HepG2 (cell line): ENCODE results near the gene PRSS27. TPM values are rescaled to one million over a fixed set of nuclear protein-coding genes. Genes with fewer than 3 reads are reported as not detected.
A peak's percentile ranks its signal among the peaks of the same experiment; 100 is the strongest.

Experiments
- ATAC-seq: fragments of 200-7000 bp; cut with Tn5 transposase; 3 replicates; pipeline ENCODE4 v1.9.1; 2020; ENCODE audit warnings: mild to moderate bottlenecking, moderate library complexity
- BruUV-seq: library from RNA; stranded (reverse); fragments of 400-500 nt; replicated peaks from 2 replicates; lab custom pipeline; 2021; lab: Mats Ljungman, UMichigan
- CTCF ChIA-PET: fragments of 300-600 bp; formaldehyde crosslinking; extraction: SDS; loops from one replicate; lab custom pipeline; 2021; ENCODE audit warnings: low total read pairs, inconsistent platforms, low intra/inter-chr PET ratio; lab: Yijun Ruan, JAX
- POLR2A ChIA-PET: fragments of 350-600 bp; sonication (Branson Sonifier 250); formaldehyde crosslinking; loops from one replicate; lab custom pipeline; 2020; ENCODE audit warnings: antibody characterized with exemption, inconsistent platforms; lab: Yijun Ruan, JAX
- DNase-seq: peaks from one replicate; pipeline ENCODE4 v3.0.0-alpha.2; 2015; ENCODE audit warnings: low spot score
- FAIRE-seq: peaks from 3 replicates; lab custom pipeline; 2011; peaks lifted over from hg19 to GRCh38; lab: Jason Lieb, UNC
- H2AFZ ChIP-seq: one replicate; pipeline ENCODE4 v1.6.1; 2011; ENCODE audit warnings: low read length, inconsistent platforms
- H3K27ac ChIP-seq: fragments of 300-600 bp; 3 replicates; pipeline ENCODE4 v1.8.0; 2011; ENCODE audit warnings: mixed run types, mild to moderate bottlenecking, mixed read lengths, low read length, inconsistent platforms; ENCODE audit not compliant: insufficient read depth; ENCODE audit errors: extremely low read length
- H3K27me3 ChIP-seq, 2 experiments: fragments of 200-600 bp in 1 of 2; 2 replicates in 1 of 2; 3 replicates in 1 of 2; pipeline versions ENCODE4 v1.6.0 to v1.8.0; 2011; ENCODE audit warnings: low read length in 2 of 2, mild to moderate bottlenecking in 2 of 2, moderate library complexity in 2 of 2, inconsistent platforms in 1 of 2; ENCODE audit not compliant: insufficient read depth in 2 of 2, control insufficient read depth in 1 of 2
- H3K36me3 ChIP-seq, 2 experiments: fragments of 200-600 bp in 1 of 2; replicated peaks in 1 of 2; 2 replicates in 1 of 2; 3 replicates in 1 of 2; pipeline versions ENCODE4 v1.5.1 to v1.8.0; 2011; ENCODE audit warnings: low read length in 2 of 2, inconsistent platforms in 1 of 2; ENCODE audit not compliant: insufficient read depth in 2 of 2, control insufficient read depth in 1 of 2
- H3K4me1 ChIP-seq: 2 replicates; pipeline ENCODE4 v1.5.1; 2012; ENCODE audit warnings: low read length, inconsistent platforms; ENCODE audit not compliant: insufficient read depth
- H3K4me2 ChIP-seq: 2 replicates; pipeline ENCODE4 v1.6.0; 2011; ENCODE audit warnings: low read depth, low read length, inconsistent platforms
- H3K4me3 ChIP-seq, 3 experiments: fragments of 200-600 bp in 1 of 3; sonication (generic), shearing (Covaris generic) in 1 of 3; replicated peaks in 1 of 3; 2 replicates each; pipeline ENCODE4 v1.5.1; 2011 to 2016; ENCODE audit warnings: low read length in 3 of 3, inconsistent platforms in 2 of 3, low read depth in 2 of 3, mild to moderate bottlenecking in 2 of 3, control low read depth in 1 of 3, mixed read lengths in 1 of 3; ENCODE audit not compliant: insufficient read depth in 1 of 3
- H3K79me2 ChIP-seq: one replicate; pipeline ENCODE4 v1.6.1; 2011; ENCODE audit warnings: low read length, inconsistent platforms; ENCODE audit not compliant: insufficient read depth
- H3K9ac ChIP-seq: 2 replicates; pipeline ENCODE4 v1.6.0; 2011; ENCODE audit warnings: mild to moderate bottlenecking, low read depth, low read length, inconsistent platforms; ENCODE audit not compliant: insufficient read depth
- H3K9me3 ChIP-seq: 2 replicates; pipeline ENCODE4 v1.5.1; 2012; ENCODE audit warnings: mild to moderate bottlenecking, low read length
- H4K20me1 ChIP-seq: 2 replicates; pipeline ENCODE4 v1.6.0; 2011; ENCODE audit warnings: inconsistent platforms, mild to moderate bottlenecking, low read length, moderate library complexity; ENCODE audit not compliant: insufficient read depth
- CTCF ChIP-seq: sonication (generic); formaldehyde crosslinking; IDR thresholded peaks from 2 replicates; pipeline ENCODE4 v1.5.0; 2020; ENCODE audit warnings: mild to moderate bottlenecking, missing genetic modification reagents, moderate library complexity
- HNF4A ChIP-seq: sonication (generic); formaldehyde crosslinking; IDR thresholded peaks from 2 replicates; pipeline ENCODE4 v1.4.0; 2020; ENCODE audit warnings: missing genetic modification reagents
- KLF15 ChIP-seq: sonication (generic); formaldehyde crosslinking; IDR thresholded peaks from 2 replicates; pipeline ENCODE4 v1.8.1; 2023; ENCODE audit warnings: borderline replicate concordance, mild to moderate bottlenecking, inconsistent platforms, missing genetic modification reagents, mixed read lengths
- WGBS: methylation state at CpG from one replicate; pipeline ENCODE4 v1.1.6; 2017; ENCODE audit warnings: low lambda C conversion rate; 5-methylcytosine and 5-hydroxymethylcytosine counted together
- in situ Hi-C: cut with HindIII; loops from 2 replicates; pipeline ENCODE4 v1.10.0; 2017; ENCODE audit warnings: low pct_unique_long_range_greater_than_20kb; ENCODE audit not compliant: extremely low pct_ligation_motif_present
- intact Hi-C: fragments of 100-400 bp; cut with micrococcal nuclease; formaldehyde crosslinking; loops from one replicate; pipeline ENCODE4 v1.10.0; 2022; ENCODE audit not compliant: unreplicated experiment
- polyA plus RNA-seq, 8 experiments: library from polyadenylated mRNA; depleted of rRNA in 3 of 8; stranded (reverse) in 7 of 8; unstranded in 1 of 8; fragments of >200 nt; fragmentation: Illumina TruSeq in 4 of 8; extraction: Trizol in 4 of 8; gene quantifications; 2 replicates each; pipeline versions ENCODE4 v1.2.1 to v1.2.3, GENCODE V29; 2011 to 2016; ENCODE audit warnings: low read depth in 4 of 8, missing spikeins in 1 of 8, mixed read lengths in 1 of 8; ENCODE audit not compliant: insufficient read depth in 1 of 8
- total RNA-seq, 5 experiments: library from RNA; depleted of rRNA; stranded (reverse); fragments of >200 nt; fragmentation: Illumina TruSeq; extraction: Trizol; gene quantifications; 2 replicates each; pipeline ENCODE4 v1.2.3, GENCODE V29; 2016; ENCODE audit warnings: low read depth in 1 of 5

The PRSS27 gene
- total and polyA plus RNA-seq, 2 of the 13 experiments (the other 11 are each of a cell fraction or from before 2014, with no cell fraction given) = 0.20 to 0.73 TPM

- intact Hi-C loops (no loop called here), in situ Hi-C loops (no loop called here)
- no peak overlapping the region for H3K4me2 ChIP-seq
- peaks cover 7 to 36% of the 10 kb centered on the region in 2 experiments for H3K27me3 ChIP-seq
- peak; percentile 5; the same call in 2 of the 3 replicates for ATAC-seq
- BruUV-seq = no TSS peak
- H3K79me2 ChIP-seq = no peaks in the 10 kb centered on the region
- no peak overlapping the region for H3K4me3 ChIP-seq
- H4K20me1 ChIP-seq = no peaks in the 10 kb centered on the region
- no peaks in the 10 kb centered on the region for H3K9me3 ChIP-seq
- FAIRE-seq = no peak
- peaks cover 23% of the 10 kb centered on the region for H3K4me1 ChIP-seq
- H2AFZ ChIP-seq = no peak overlapping the region
- POLR2A ChIA-PET = interaction anchor here (1.4 kb wide), 1 partner anchor 35 kb away, joined by 4 read pairs; the partner anchor contains the start of gene KCTD5
- TF ChIP-seq KLF15 (no peak), CTCF (peak; percentile 10; the same call in 1 of the 2 replicates)
- no peaks in the 10 kb centered on the region for H3K36me3 ChIP-seq
- WGBS = 22% methylated on average over 10 of the region's 10 CpGs
- no peak overlapping the region for H3K27ac ChIP-seq
- CTCF ChIA-PET = interaction anchor here (0.9 kb wide), 1 partner anchor 42 kb away, joined by 3 read pairs; no protein-coding TSS in a partner anchor
- no peak overlapping the region for H3K9ac ChIP-seq
- DNase-seq = no peak
These were observed 3.1 kb downstream of the PRSS27 start for GRCh38 chr16:2716948-2717347.

GRCh38 chr16:2715966-2716885, 3.8 kb downstream of the PRSS27 start:
- no peaks in the 10 kb centered on the region for H3K36me3 ChIP-seq
- TF ChIP-seq HNF4A (CRISPR knock-in tag) = no peak
- H3K4me3 ChIP-seq = no peak overlapping the region
- H3K79me2 ChIP-seq = no peaks in the 10 kb centered on the region
- H3K27me3 ChIP-seq = peaks cover 7 to 36% of the 10 kb centered on the region in 2 experiments
- FAIRE-seq (no peak), DNase-seq (no peak), ATAC-seq (no peak)
- H3K4me2 ChIP-seq = no peak overlapping the region
- no peak overlapping the region for H3K9ac ChIP-seq
- peaks cover 18% of the 10 kb centered on the region for H3K4me1 ChIP-seq
- WGBS = 53% methylated on average over 10 of the region's 17 CpGs
- no TSS peak for BruUV-seq
- H2AFZ ChIP-seq = no peak overlapping the region
- no peaks in the 10 kb centered on the region for H3K9me3 ChIP-seq
- no peak overlapping the region for H3K27ac ChIP-seq
- intact Hi-C loops = no loop called here
- no peaks in the 10 kb centered on the region for H4K20me1 ChIP-seq
- POLR2A ChIA-PET = interaction anchor here (1.4 kb wide), 1 partner anchor 34 kb away, joined by 4 read pairs; the partner anchor contains the start of gene KCTD5
- CTCF ChIA-PET = interaction anchor here (0.9 kb wide), 1 partner anchor 43 kb away, joined by 3 read pairs; no protein-coding TSS in a partner anchor
- in situ Hi-C loops = no loop called here
